GM10248 (cell line): ENCODE data around the gene SRRD.

Experiments
- CTCF ChIA-PET: fragments of 300-600 bp; sonication (Branson Sonifier 250); formaldehyde crosslinking; extraction: SDS; loops from one replicate; lab custom pipeline; 2021; ENCODE audit warnings: antibody characterized with exemption; lab: Yijun Ruan, JAX
- POLR2A ChIA-PET: fragments of 350-650 bp; sonication (Branson Sonifier 250); formaldehyde crosslinking; extraction: SDS; loops from one replicate; lab custom pipeline; 2020; ENCODE audit warnings: antibody characterized with exemption; lab: Yijun Ruan, JAX
- DNase-seq: peaks from one replicate; pipeline ENCODE4 v3.0.0; 2012; ENCODE audit errors: extremely low spot score
- CTCF ChIP-seq: IDR thresholded peaks from 2 replicates; pipeline ENCODE4 v1.5.1; 2012; ENCODE audit warnings: mild to moderate bottlenecking, low read depth; ENCODE audit errors: extremely low read depth, missing control alignments, control extremely low read depth

The SRRD gene

GRCh38 chr22:26446808-26447515 is 36.7 kb upstream of the SRRD start:
- no peak for TF ChIP-seq CTCF
- ChIA-PET POLR2A (no interaction called here), CTCF (interaction anchor here (1.2 kb wide), 1 partner anchor 14 kb away, joined by 7 read pairs; no protein-coding TSS in a partner anchor)
- DNase-seq: no peak

- CTCF ChIA-PET: interaction anchor here (1.2 to 2.8 kb wide), 2 partner anchors 13 to 87 kb away, joined by 3 to 24 read pairs; no protein-coding TSS in a partner anchor
- no peak for DNase-seq
- POLR2A ChIA-PET: no interaction called here
- no peak for TF ChIP-seq CTCF
These were observed 35.9 kb upstream of the SRRD start for GRCh38 chr22:26447584-26448329.

- no peak for TF ChIP-seq CTCF
- ChIA-PET CTCF (interaction anchor here (1.2 to 2.8 kb wide), 3 partner anchors 13 to 87 kb away, joined by 3 to 24 read pairs (median 3); no protein-coding TSS in a partner anchor), POLR2A (no interaction called here)
- no peak for DNase-seq
These were observed 35.3 kb upstream of the SRRD start for GRCh38 chr22:26448334-26448733.

GRCh38 chr22:26448941-26449340 is 34.7 kb upstream of the SRRD start:
- POLR2A ChIA-PET: no interaction called here
- no peak for DNase-seq
- CTCF ChIA-PET: interaction anchor here (1.2 to 2.8 kb wide), 3 partner anchors 12 to 88 kb away, joined by 3 to 24 read pairs (median 3); no protein-coding TSS in a partner anchor
- TF ChIP-seq CTCF: no peak

- POLR2A ChIA-PET: no interaction called here
- no peak for TF ChIP-seq CTCF
- DNase-seq: no peak
- CTCF ChIA-PET: interaction anchor here (2.8 kb wide), 1 partner anchor 10 kb away, joined by 24 read pairs; no protein-coding TSS in a partner anchor
These were observed 33.1 kb upstream of the SRRD start for GRCh38 chr22:26450453-26451185.
